ENCODE results near the gene FOXP1. TPM values are rescaled to one million over a fixed set of nuclear protein-coding genes. Genes with fewer than 3 reads are reported as not detected.
A peak's percentile ranks its signal among the peaks of the same experiment; 100 is the strongest.

The FOXP1 gene
- total and polyA plus RNA-seq, 2 of the 13 experiments (the other 11 are each of a cell fraction or from before 2014, with no cell fraction given) = 40.4 to 59.0 TPM

GRCh38 chr3:71063773-71064290 is 519.7 kb downstream of the FOXP1 start (continued):
- TF ChIP-seq ZNF280D (CRISPR knock-in tag; IDR thresholded peaks at IDR 0.05) (no peak), ZNF3 (CRISPR knock-in tag; IDR thresholded peaks at IDR 0.05) (no peak), RBAK (CRISPR knock-in tag; IDR thresholded peaks at IDR 0.05) (no peak), SNAPC2 (CRISPR knock-in tag; IDR thresholded peaks at IDR 0.05) (0 out of 2 replicates have a peak, but pooled peaks have one; percentile 40), ASH2L (IDR thresholded peaks at IDR 0.05; ENCODE audit: insufficient read length, low read depth, low read length) (peak; percentile 55), SAP130 (CRISPR knock-in tag; IDR thresholded peaks at IDR 0.05; ENCODE audit: low read depth) (peak; percentile 71), FOXP4 (CRISPR knock-in tag; IDR thresholded peaks at IDR 0.05) (0 out of 2 replicates have a peak, but pooled peaks have one; percentile 14), ZNF234 (CRISPR knock-in tag; conservative IDR thresholded peaks at IDR 0.05) (0 out of 2 replicates have a peak, but pooled peaks have one; percentile 23), ISL2 (CRISPR knock-in tag; IDR thresholded peaks at IDR 0.05) (peak; percentile 11; the same call in 1 of the 2 replicates), TFDP1 (CRISPR knock-in tag; IDR thresholded peaks at IDR 0.05; ENCODE audit: borderline replicate concordance) (no peak), MAZ (IDR thresholded peaks at IDR 0.05; ENCODE audit: borderline replicate concordance, low read depth, low read length) (no peak), MAZ (CRISPR knock-in tag; IDR thresholded peaks at IDR 0.05; ENCODE audit: low read depth) (0 out of 2 replicates have a peak, but pooled peaks have one; percentile 9), CHD4 (IDR thresholded peaks at IDR 0.05; ENCODE audit: borderline replicate concordance, low read length) (no peak), PATZ1 (CRISPR knock-in tag; IDR thresholded peaks at IDR 0.05) (0 out of 2 replicates have a peak, but pooled peaks have one; percentile 30), SETDB1 (CRISPR knock-in tag; IDR thresholded peaks at IDR 0.05; ENCODE audit: borderline replicate concordance) (no peak), STAG1 (CRISPR knock-in tag; IDR thresholded peaks at IDR 0.05) (0 out of 2 replicates have a peak, but pooled peaks have one; percentile 8), LCORL (IDR thresholded peaks at IDR 0.05) (no peak), LCORL (CRISPR knock-in tag; IDR thresholded peaks at IDR 0.05) (no peak), JUND (CRISPR knock-in tag; IDR thresholded peaks at IDR 0.05) (0 out of 2 replicates have a peak, but pooled peaks have one; percentile 21), GMEB2 (CRISPR knock-in tag; IDR thresholded peaks at IDR 0.05; ENCODE audit: low read depth) (no peak), ZNF605 (CRISPR knock-in tag; IDR thresholded peaks at IDR 0.05) (no peak)
